Small intestine (tissue), 7 donors: Measurements from ENCODE around the gene GTPBP6. TPM values are rescaled to one million over a fixed set of nuclear protein-coding genes. Genes with fewer than 3 reads are reported as not detected.
"Not testable (repeated sequence)": the region's sequence is repeated elsewhere in the genome, so short reads cannot be mapped to it uniquely, and the experiment has no call there.

Experiments used
- DNase-seq, 2 donors: peaks; one replicate each; pipeline versions ENCODE4 v3.0.0 to v3.0.0-alpha.2; 2013
- FAIRE-seq: peaks from 2 replicates; lab custom pipeline; 2012; peaks lifted over from hg19 to GRCh38; lab: Jason Lieb, UNC
- H3K27ac ChIP-seq, 3 donors: one replicate each; pipeline ENCODE4 v1.5.1; 2013; ENCODE audit warnings: low read length in 2 of 3, mild to moderate bottlenecking in 2 of 3, control low read depth in 1 of 3, inconsistent platforms in 1 of 3, low read depth in 1 of 3, moderate library complexity in 1 of 3
- H3K27me3 ChIP-seq, 3 donors: one replicate each; pipeline ENCODE4 v1.6.1; 2013; ENCODE audit warnings: low read length in 3 of 3, inconsistent platforms in 1 of 3; ENCODE audit not compliant: control insufficient read depth in 3 of 3, insufficient read depth in 3 of 3
- H3K36me3 ChIP-seq, 3 donors: one replicate each; pipeline ENCODE4 v1.6.1; 2013; ENCODE audit warnings: low read length in 3 of 3, inconsistent platforms in 1 of 3, low read depth in 1 of 3, mild to moderate bottlenecking in 1 of 3, moderate library complexity in 1 of 3; ENCODE audit not compliant: control insufficient read depth in 3 of 3, insufficient read depth in 2 of 3
- H3K4me1 ChIP-seq, 3 donors: one replicate each; pipeline ENCODE4 v1.6.1; 2013; ENCODE audit warnings: low read length in 2 of 3, inconsistent platforms in 1 of 3, low read depth in 1 of 3, mild to moderate bottlenecking in 1 of 3, moderate library complexity in 1 of 3; ENCODE audit not compliant: control insufficient read depth in 3 of 3, insufficient read depth in 2 of 3
- H3K4me3 ChIP-seq, 3 donors: one replicate each; pipeline ENCODE4 v1.5.1; 2013; ENCODE audit warnings: low read length in 3 of 3, control low read depth in 1 of 3, inconsistent platforms in 1 of 3, low read depth in 1 of 3, mild to moderate bottlenecking in 1 of 3, moderate library complexity in 1 of 3
- H3K9me3 ChIP-seq, 2 donors: one replicate each; pipeline ENCODE4 v1.6.1; 2013; ENCODE audit warnings: low read depth in 1 of 2, low read length in 1 of 2; ENCODE audit not compliant: control insufficient read depth in 2 of 2, insufficient read depth in 1 of 2
- WGBS, 3 donors: extraction: QIAGEN DNeasy Blood & Tissue Kit; methylation state at CpG; one replicate each; pipeline ENCODE4 v1.1.7; 2013; 5-methylcytosine and 5-hydroxymethylcytosine counted together
- polyA plus RNA-seq, 4 donors: library from polyadenylated mRNA; stranded (reverse) in 3 of 4; unstranded in 1 of 4; fragments of 200-250 nt in 3 of 4; fragments of 120-200 nt in 1 of 4; gene quantifications; one replicate each; pipeline versions ENCODE4 v1.2.1 to v1.2.3, GENCODE V29; 2013
- donor health status: healthy with polysubstance abuse.
- donor health status: control.
- donor health status: control.
- donor health status: Bipolar disorder and iron deficiency.
- donor health status: healthy.

The GTPBP6 gene
- polyA plus RNA-seq, 4 donors: 34.9 to 69.7 (median 44.8) TPM

GRCh38 chrX:285076-285677, 33.4 kb downstream of the GTPBP6 start:
- 92 to 95% (median 93%) methylated on average over 13 of the region's 13 CpGs for WGBS, 3 donors
- Histone ChIP-seq H3K27me3 (no peaks in the 10 kb centered on the region), H3K4me3 (no peak overlapping the region), H3K9me3 (no peaks in the 10 kb centered on the region), H3K36me3 (peaks cover 0 to 41% (median 3%) of the 10 kb centered on the region in 3 donors), H3K4me1 (no peaks in the 10 kb centered on the region), H3K27ac (no peak overlapping the region)
- FAIRE-seq (no peak), DNase-seq (no peak)

- 0 to 8% (median 5%) methylated on average over 40 to 45 of the region's 45 CpGs for WGBS, 3 donors
- DNase-seq (peak; percentile 91 to 94), FAIRE-seq (no peak)
Measured at GRCh38 chrX:283115-283845, 35.3 kb downstream of the GTPBP6 start.

GRCh38 chrX:282000-282681, 36.5 kb downstream of the GTPBP6 start:
- H3K9me3 ChIP-seq, H3K27me3 ChIP-seq, DNase-seq, H3K4me1 ChIP-seq, FAIRE-seq: not testable (repeated sequence)
- 54 to 72% (median 62%) methylated on average over 21 of the region's 21 CpGs for WGBS, 3 donors
- peak overlapping the region in 1 of 3 donors; percentile 60 for H3K27ac ChIP-seq
- H3K36me3 ChIP-seq: peaks cover 0 to 20% (median 3%) of the 10 kb centered on the region in 3 donors
- peak overlapping the region in 1 of 3 donors; percentile 22 for H3K4me3 ChIP-seq

More at GRCh38 chrX:283115-283845, 35.3 kb downstream of the GTPBP6 start:
- Histone ChIP-seq H3K4me1 (no peaks in the 10 kb centered on the region), H3K27me3 (no peaks in the 10 kb centered on the region), H3K9me3 (no peaks in the 10 kb centered on the region), H3K36me3 (peaks cover 0 to 25% (median 3%) of the 10 kb centered on the region in 3 donors), H3K27ac (peak overlapping the region in 2 of 3 donors; percentile 44 to 75), H3K4me3 (peak overlapping the region; percentile 39 to 64 (median 58))

GRCh38 chrX:281166-281999, 37.2 kb downstream of the GTPBP6 start, which contains the start of gene PLCXD1:
Gene PLCXD1 (plus strand): TSS chrX:281381. CDS start chrX:284188, 2,807 bp downstream.
- Histone ChIP-seq H3K4me1 (peaks cover 0 to 6% (median 0%) of the 10 kb centered on the region in 3 donors), H3K27ac (peak within 1 kb of the TSS in 2 of 3 donors; percentile 60 to 65), H3K4me3 (peak within 1 kb of the TSS in 2 of 3 donors; percentile 11 to 22), H3K36me3 (peaks cover 0 to 18% (median 0%) of the 10 kb centered on the region in 3 donors), H3K27me3 (peaks cover 0 to 6% (median 0%) of the 10 kb centered on the region in 3 donors), H3K9me3 (no peaks in the 10 kb centered on the region)
- 29 to 42% (median 35%) methylated on average over 24 to 25 of the region's 25 CpGs for WGBS, 3 donors
- no peak for FAIRE-seq
- peak in 1 of 2 donors; percentile 85 for DNase-seq

- H3K27ac ChIP-seq, H3K9me3 ChIP-seq, H3K4me3 ChIP-seq, FAIRE-seq, DNase-seq: not testable (repeated sequence)
- 0 to 25% (median 10%) methylated on average over 1 to 15 of the region's 24 CpGs for WGBS, 3 donors
- Histone ChIP-seq H3K27me3 (peaks cover 0 to 12% (median 0%) of the 10 kb centered on the region in 3 donors), H3K4me1 (peaks cover 0 to 12% (median under 1%) of the 10 kb centered on the region in 3 donors), H3K36me3 (peaks cover 0 to 14% (median 0%) of the 10 kb centered on the region in 3 donors)
Measured at GRCh38 chrX:280722-281121, 37.9 kb downstream of the GTPBP6 start.

GRCh38 chrX:279757-280604, 38.6 kb downstream of the GTPBP6 start:
- FAIRE-seq, H3K4me3 ChIP-seq, H3K36me3 ChIP-seq, H3K27ac ChIP-seq, DNase-seq, H3K9me3 ChIP-seq: not testable (repeated sequence)
- H3K4me1 ChIP-seq: peaks cover 0 to 19% (median 5%) of the 10 kb centered on the region in 3 donors
- peaks cover 0 to 12% (median 0%) of the 10 kb centered on the region in 3 donors for H3K27me3 ChIP-seq
- WGBS, 3 donors: 52 to 83% (median 76%) methylated on average over 29 to 45 of the region's 45 CpGs

- peak; percentile 57 to 58 for DNase-seq
- Histone ChIP-seq H3K27me3 (peaks cover 0 to 12% (median 0%) of the 10 kb centered on the region in 3 donors), H3K36me3 (no peaks in the 10 kb centered on the region), H3K9me3 (no peaks in the 10 kb centered on the region), H3K4me1 (peaks cover 0 to 19% (median 5%) of the 10 kb centered on the region in 3 donors), H3K27ac (peak overlapping the region in 1 of 3 donors; percentile 22), H3K4me3 (peak overlapping the region; percentile 46 to 48 (median 47))
- 2 to 5% (median 3%) methylated on average over 44 to 49 of the region's 49 CpGs for WGBS, 3 donors
- no peak for FAIRE-seq
Measured at GRCh38 chrX:276581-277201, 41.9 kb downstream of the GTPBP6 start.
